Measurements from ENCODE around the gene NOX3.

DNA sequence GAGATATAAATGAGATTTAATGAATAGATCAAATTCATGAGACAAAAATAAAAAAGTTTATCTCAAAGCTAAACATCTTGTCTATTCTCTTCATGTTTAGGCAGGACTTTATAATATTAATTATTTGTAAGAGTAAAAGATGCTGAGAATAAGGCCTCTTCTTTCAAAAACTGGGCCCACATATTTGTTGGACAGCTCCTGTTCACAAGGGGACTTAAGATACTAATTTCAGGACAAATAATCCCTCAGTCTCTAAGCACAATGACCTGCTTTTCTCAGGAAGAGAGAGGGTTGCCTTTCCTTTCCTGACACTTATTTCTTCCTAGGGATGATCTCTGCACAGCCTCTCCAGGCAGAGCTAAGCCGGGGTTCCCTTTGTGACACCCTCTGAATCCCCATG lies 43.3 kb downstream of the NOX3 start:
- TF ChIP-seq GABPA (tag; conservative IDR thresholded peaks at IDR 0.05; ENCODE audit: low read depth) (no peak), CHD4 (IDR thresholded peaks at IDR 0.05; ENCODE audit: insufficient read depth, insufficient replicate concordance, low read depth, low read length, poor library complexity, severe bottlenecking) (no peak), ZZZ3 (IDR thresholded peaks at IDR 0.05) (no peak)

Data from K562 (cell line).